HCT116 (cell line): ENCODE data around the gene CAPN2. TPM values are rescaled to one million over a fixed set of nuclear protein-coding genes. Genes with fewer than 3 reads are reported as not detected.

Experiments
- ATAC-seq: fragments of 200-7000 bp; cut with Tn5 transposase; 2 replicates; pipeline ENCODE4 v1.9.1; 2020; ENCODE audit warnings: mild to moderate bottlenecking, moderate library complexity
- BruUV-seq: library from RNA; stranded (reverse); fragments of 400-500 nt; replicated peaks from 2 replicates; lab custom pipeline; 2021; lab: Mats Ljungman, UMichigan
- CTCF ChIA-PET: fragments of 300-600 bp; sonication (Branson Sonifier 250); formaldehyde crosslinking; loops from one replicate; lab custom pipeline; 2021; ENCODE audit warnings: antibody characterized with exemption; lab: Charles Lee
- POLR2A ChIA-PET: fragments of 300-600, 350-600 bp; sonication (Branson Sonifier 250); formaldehyde crosslinking; loops from one replicate; lab custom pipeline; 2021; ENCODE audit warnings: antibody characterized with exemption; lab: Charles Lee
- RAD21 ChIA-PET, 2 experiments: fragments of 300-600 bp; sonication (Branson Sonifier 250); formaldehyde crosslinking; loops; one replicate each; lab custom pipeline; 2023; ENCODE audit warnings: low total read pairs in 2 of 2; ENCODE audit not compliant: uncharacterized antibody in 2 of 2, unreplicated experiment in 2 of 2, low non-redundant PET in 1 of 2; lab: Charles Lee
- DNase-seq: peaks from one replicate; pipeline ENCODE4 v3.0.0-alpha.2; 2010; ENCODE audit warnings: low read depth, low spot score
- H2AFZ ChIP-seq: fragments of 200-600 bp; shearing (Covaris generic), sonication (generic); 2 replicates; pipeline ENCODE4 v1.6.1; 2017; ENCODE audit warnings: low read depth, mixed run types, mixed read lengths, antibody characterized with exemption, low read length; ENCODE audit not compliant: poor library complexity, severe bottlenecking
- H3K27ac ChIP-seq: 2 replicates; pipeline ENCODE4 v1.5.1; 2012; ENCODE audit warnings: low read depth, low read length
- H3K27me3 ChIP-seq: fragments of 200-600 bp; sonication (generic); 2 replicates; pipeline ENCODE4 v1.6.1; 2016; ENCODE audit warnings: mixed run types, low read length, mixed read lengths; ENCODE audit not compliant: insufficient read depth
- H3K36me3 ChIP-seq, 2 experiments: fragments of 200-500 bp in 1 of 2; fragments of 200-600 bp in 1 of 2; sonication (Bioruptor generic) in 1 of 2; sonication (generic) in 1 of 2; 2 replicates each; pipeline versions ENCODE4 v1.5.1 to v1.6.1; 2014 to 2016; ENCODE audit warnings: low read length in 2 of 2, inconsistent platforms in 1 of 2, mixed read lengths in 1 of 2, mixed run types in 1 of 2; ENCODE audit not compliant: insufficient read depth in 2 of 2, control insufficient read depth in 1 of 2
- H3K4me1 ChIP-seq, 2 experiments: fragments of 200-600 bp in 1 of 2; sonication (generic) in 1 of 2; 2 replicates each; pipeline versions ENCODE4 v1.5.1 to v1.6.1; 2012 to 2017; ENCODE audit warnings: low read length in 2 of 2, inconsistent platforms in 1 of 2, mild to moderate bottlenecking in 1 of 2, mixed read lengths in 1 of 2, mixed run types in 1 of 2, moderate library complexity in 1 of 2; ENCODE audit not compliant: insufficient read depth in 2 of 2, control insufficient read depth in 1 of 2
- H3K4me2 ChIP-seq: fragments of 200-600 bp; sonication (generic); 2 replicates; pipeline ENCODE4 v1.6.1; 2017; ENCODE audit warnings: mixed run types, low read length, mixed read lengths
- H3K4me3 ChIP-seq, 2 experiments: fragments of 200-600 bp in 1 of 2; sonication (generic) in 1 of 2; replicated peaks in 1 of 2; 2 replicates each; pipeline ENCODE4 v1.5.1; 2011 to 2016; ENCODE audit warnings: low read length in 2 of 2, control low read depth in 1 of 2, low read depth in 1 of 2, mild to moderate bottlenecking in 1 of 2, mixed read lengths in 1 of 2, mixed run types in 1 of 2
- H3K79me2 ChIP-seq: fragments of 200-600 bp; sonication (generic); 2 replicates; pipeline ENCODE4 v1.6.1; 2017; ENCODE audit warnings: mild to moderate bottlenecking, mixed run types, low read length, moderate library complexity, mixed read lengths; ENCODE audit not compliant: insufficient read depth
- H3K9ac ChIP-seq: fragments of 200-600 bp; sonication (generic); 2 replicates; pipeline ENCODE4 v1.6.1; 2016; ENCODE audit warnings: low read length, mixed read lengths
- H3K9me2 ChIP-seq: fragments of 200-600 bp; sonication (generic), shearing (Covaris generic); 2 replicates; pipeline ENCODE4 v1.6.1; 2017; ENCODE audit warnings: mixed run types, mild to moderate bottlenecking, moderate library complexity; ENCODE audit not compliant: insufficient read depth
- H3K9me3 ChIP-seq, 2 experiments: fragments of 200-500 bp in 1 of 2; fragments of 200-600 bp in 1 of 2; sonication (Bioruptor generic) in 1 of 2; sonication (generic) in 1 of 2; 2 replicates each; pipeline ENCODE4 v1.6.1; 2014 to 2017; ENCODE audit warnings: low read length in 2 of 2, mixed read lengths in 2 of 2, inconsistent platforms in 1 of 2, low read depth in 1 of 2, mild to moderate bottlenecking in 1 of 2, mixed run types in 1 of 2, moderate library complexity in 1 of 2; ENCODE audit not compliant: control insufficient read depth in 1 of 2, insufficient read depth in 1 of 2
- H4K20me1 ChIP-seq: fragments of 200-600 bp; sonication (generic), shearing (Covaris generic); 2 replicates; pipeline ENCODE4 v1.6.1; 2017; ENCODE audit warnings: mixed run types, mild to moderate bottlenecking, moderate library complexity; ENCODE audit not compliant: insufficient read depth
- EGR1 ChIP-seq: IDR thresholded peaks from 2 replicates; pipeline ENCODE4 v1.6.1; 2012; ENCODE audit warnings: low read depth
- JUND ChIP-seq: IDR thresholded peaks from 2 replicates; pipeline ENCODE4 v1.6.1; 2012
- RAD21 ChIP-seq: IDR thresholded peaks from 2 replicates; pipeline ENCODE4 v1.6.1; 2012; ENCODE audit warnings: low read depth, mild to moderate bottlenecking
- TCF7L2 ChIP-seq: IDR thresholded peaks from 2 replicates; pipeline ENCODE4 v1.7.0; 2011; ENCODE audit warnings: borderline replicate concordance, inconsistent platforms; ENCODE audit not compliant: insufficient read depth, insufficient read length; ENCODE audit errors: extremely low read depth
- intact Hi-C: fragments of 100-400 bp; cut with micrococcal nuclease; formaldehyde crosslinking; loops from 2 replicates; pipeline ENCODE4 v1.10.0; 2022
- total RNA-seq: library from RNA; stranded (reverse); gene quantifications from one replicate; pipeline ENCODE4 v1.2.1, GENCODE V29; 2021; ENCODE audit not compliant: unreplicated experiment
- TF ChIP-seq, protein P1 (sequence below), 3 experiments: fragments of 200-600 bp in 1 of 3; sonication (generic) in 1 of 3; IDR thresholded peaks in 2 of 3; conservative IDR thresholded peaks in 1 of 3; 2 replicates each; pipeline ENCODE4 v1.5.1; 2012 to 2017; ENCODE audit warnings: low read depth in 2 of 3, low read length in 2 of 3, antibody characterized with exemption in 1 of 3, borderline replicate concordance in 1 of 3, control low read depth in 1 of 3, mild to moderate bottlenecking in 1 of 3, mixed read lengths in 1 of 3, mixed run types in 1 of 3, moderate library complexity in 1 of 3; ENCODE audit not compliant: insufficient read depth in 1 of 3

CAPN2 gene
- total RNA-seq, 1 experiment from 2014 or later: 173 TPM

DNA sequence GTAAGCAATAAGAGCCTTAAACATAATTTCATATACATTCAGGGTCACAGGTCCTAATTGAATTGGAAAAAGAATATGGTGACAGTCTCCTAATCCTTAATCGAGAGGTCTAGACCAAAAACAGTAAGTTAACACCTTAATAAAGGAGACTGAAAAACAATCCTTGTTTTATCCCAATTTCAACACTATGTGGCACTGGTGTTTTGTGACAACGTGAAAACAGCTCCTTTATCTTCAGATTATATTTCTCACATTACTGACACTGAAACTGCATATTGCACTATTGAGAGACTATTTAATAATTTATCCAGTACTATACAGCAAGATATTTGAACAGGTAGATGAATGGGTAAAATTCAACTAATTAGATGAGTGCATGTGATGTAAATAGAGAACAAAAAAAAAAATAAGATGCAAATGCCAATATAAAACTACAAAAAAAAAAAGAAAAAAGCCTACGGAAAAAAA lies 99.3 kb downstream of the CAPN2 start:
- H3K79me2 ChIP-seq: peaks cover 20% of the 10 kb centered on the region; the same call in 1 of the 2 replicates
- peaks cover 3 to 5% of the 10 kb centered on the region in 2 experiments; a peak in 2 of 4 replicates for H3K36me3 ChIP-seq
- peak; percentile 71 for ATAC-seq
- H3K4me2 ChIP-seq: no peak overlapping the region
- TF ChIP-seq, protein P1, sequence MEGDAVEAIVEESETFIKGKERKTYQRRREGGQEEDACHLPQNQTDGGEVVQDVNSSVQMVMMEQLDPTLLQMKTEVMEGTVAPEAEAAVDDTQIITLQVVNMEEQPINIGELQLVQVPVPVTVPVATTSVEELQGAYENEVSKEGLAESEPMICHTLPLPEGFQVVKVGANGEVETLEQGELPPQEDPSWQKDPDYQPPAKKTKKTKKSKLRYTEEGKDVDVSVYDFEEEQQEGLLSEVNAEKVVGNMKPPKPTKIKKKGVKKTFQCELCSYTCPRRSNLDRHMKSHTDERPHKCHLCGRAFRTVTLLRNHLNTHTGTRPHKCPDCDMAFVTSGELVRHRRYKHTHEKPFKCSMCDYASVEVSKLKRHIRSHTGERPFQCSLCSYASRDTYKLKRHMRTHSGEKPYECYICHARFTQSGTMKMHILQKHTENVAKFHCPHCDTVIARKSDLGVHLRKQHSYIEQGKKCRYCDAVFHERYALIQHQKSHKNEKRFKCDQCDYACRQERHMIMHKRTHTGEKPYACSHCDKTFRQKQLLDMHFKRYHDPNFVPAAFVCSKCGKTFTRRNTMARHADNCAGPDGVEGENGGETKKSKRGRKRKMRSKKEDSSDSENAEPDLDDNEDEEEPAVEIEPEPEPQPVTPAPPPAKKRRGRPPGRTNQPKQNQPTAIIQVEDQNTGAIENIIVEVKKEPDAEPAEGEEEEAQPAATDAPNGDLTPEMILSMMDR (IDR thresholded peaks at IDR 0.05 in 2 of 3, conservative IDR thresholded peaks at IDR 0.05 in 1 of 3; ENCODE audit: borderline replicate concordance in 1 of 3, insufficient read depth in 1 of 3, low read depth in 2 of 3, low read length in 2 of 3): peak; percentile 31 to 70 (median 58); a peak in 5 of 6 replicates
- TF ChIP-seq TCF7L2 (no peak), EGR1 (no peak), RAD21 (peak; percentile 84)
- ChIA-PET RAD21 (interaction anchor here in 1 of 2 experiments (0.7 kb wide), 1 partner anchor 572 kb away, joined by 5 read pairs; no protein-coding TSS in a partner anchor), CTCF (interaction anchor here (0.6 to 1.6 kb wide), 4 partner anchors 116 to 443 kb away, joined by 3 to 9 read pairs (median 4); no protein-coding TSS in a partner anchor), POLR2A (no interaction called here)
- no peak overlapping the region for H2AFZ ChIP-seq
- no peaks in the 10 kb centered on the region for H3K9me2 ChIP-seq
- H3K9me3 ChIP-seq: no peaks in the 10 kb centered on the region
- H3K4me3 ChIP-seq: no peak overlapping the region
- peaks cover 10% of the 10 kb centered on the region; the same call in 1 of the 2 replicates for H4K20me1 ChIP-seq
- peak; percentile 15 for DNase-seq
- intact Hi-C loops: loop anchor here (10.0 kb wide), 1 partner anchor 523 kb away; the partner anchor contains the start of gene NVL
- H3K27me3 ChIP-seq: no peaks in the 10 kb centered on the region
- H3K27ac ChIP-seq: no peak overlapping the region
- H3K4me1 ChIP-seq: peaks cover 0 to 29% of the 10 kb centered on the region in 2 experiments; a peak in 2 of 4 replicates
- BruUV-seq: no TSS peak
- H3K9ac ChIP-seq: no peak overlapping the region

DNA sequence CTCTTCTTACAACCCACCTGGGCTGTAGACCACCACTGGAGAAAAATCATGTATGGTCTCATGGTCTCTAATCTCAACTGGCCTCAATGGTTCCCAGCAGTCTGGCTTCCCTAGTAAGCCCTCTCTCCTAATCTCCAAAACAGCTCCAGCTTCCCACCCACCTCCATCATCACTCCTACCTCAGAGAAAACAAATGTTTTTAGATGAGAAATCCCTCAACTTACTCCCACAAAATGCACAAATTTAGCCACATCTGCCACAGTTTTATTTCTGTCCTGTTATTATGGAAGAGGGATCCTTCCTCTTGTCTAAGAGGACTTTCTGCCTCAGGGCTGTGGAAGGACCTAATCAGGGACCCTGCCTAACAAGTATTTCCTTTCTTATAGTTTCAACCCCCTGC lies 101.3 kb downstream of the CAPN2 start:
- CTCF ChIA-PET: no interaction called here
- H3K9me2 ChIP-seq: no peaks in the 10 kb centered on the region
- ATAC-seq (no peak), DNase-seq (no peak)
- POLR2A ChIA-PET: no interaction called here
- RAD21 ChIA-PET: no interaction called here
- peaks cover 20% of the 10 kb centered on the region for H3K79me2 ChIP-seq
- H2AFZ ChIP-seq: no peak overlapping the region
- BruUV-seq: no TSS peak
- TF ChIP-seq JUND: no peak
- peaks cover 10% of the 10 kb centered on the region; the same call in 1 of the 2 replicates for H4K20me1 ChIP-seq
- peaks cover 0 to 35% of the 10 kb centered on the region in 2 experiments; a peak in 2 of 4 replicates for H3K4me1 ChIP-seq
- intact Hi-C loops: loop anchor here (10.0 kb wide), 1 partner anchor 521 kb away; the partner anchor contains the start of gene NVL
- H3K36me3 ChIP-seq: peaks cover 2 to 3% of the 10 kb centered on the region in 2 experiments; a peak in 1 of 4 replicates
- H3K4me3 ChIP-seq: no peak overlapping the region
- no peaks in the 10 kb centered on the region for H3K27me3 ChIP-seq
- no peak overlapping the region for H3K4me2 ChIP-seq
- no peak overlapping the region for H3K27ac ChIP-seq
- no peak overlapping the region for H3K9ac ChIP-seq
- no peaks in the 10 kb centered on the region for H3K9me3 ChIP-seq
